GM12878 (cell line): ENCODE results near the gene TMEM217. TPM values are rescaled to one million over a fixed set of nuclear protein-coding genes. Genes with fewer than 3 reads are reported as not detected.

Experiments used
- ASH2L ChIP-seq: fragments of 300-600, 200-600 bp; sonication (generic); IDR thresholded peaks from 2 replicates; pipeline ENCODE4 v1.6.1; 2017; ENCODE audit warnings: low read depth, mild to moderate bottlenecking, borderline replicate concordance
- ETV6 ChIP-seq, 2 experiments: fragments of 450-650 bp in 1 of 2; IDR thresholded peaks in 1 of 2; conservative IDR thresholded peaks in 1 of 2; 2 replicates each; pipeline ENCODE4 v1.6.1; 2014; ENCODE audit warnings: antibody characterized with exemption in 1 of 2, borderline replicate concordance in 1 of 2, low read depth in 1 of 2, mild to moderate bottlenecking in 1 of 2, moderate library complexity in 1 of 2
- HDAC2 ChIP-seq: fragments of 200-600 bp; sonication (generic); IDR thresholded peaks from 2 replicates; pipeline ENCODE4 v1.6.1; 2017
- HDAC6 ChIP-seq: fragments of 200-600 bp; sonication (generic); IDR thresholded peaks from one replicate; pipeline ENCODE4 v1.8.0; 2017; ENCODE audit warnings: antibody characterized with exemption; ENCODE audit not compliant: unreplicated experiment
- KDM1A ChIP-seq: fragments of 200-600 bp; sonication (generic); IDR thresholded peaks from 2 replicates; pipeline ENCODE4 v1.6.1; 2016; ENCODE audit warnings: borderline replicate concordance
- NR2C1 ChIP-seq: fragments of 450-650 bp; IDR thresholded peaks from 2 replicates; pipeline ENCODE4 v1.6.1; 2017; ENCODE audit warnings: antibody characterized with exemption, mild to moderate bottlenecking, moderate library complexity
- STAT1 ChIP-seq: fragments of 450-650 bp; conservative IDR thresholded peaks from 2 replicates; pipeline ENCODE4 v1.6.1; 2014; ENCODE audit warnings: antibody characterized with exemption, mild to moderate bottlenecking
- STAT3 ChIP-seq: IDR thresholded peaks from 2 replicates; pipeline ENCODE4 v1.6.1; 2011; ENCODE audit warnings: low read depth, low read length, improper control_type of control experiment
- SUPT20H ChIP-seq: IDR thresholded peaks from 2 replicates; pipeline ENCODE4 v1.6.1; 2011; ENCODE audit warnings: low read depth, mild to moderate bottlenecking, low read length, moderate library complexity, borderline replicate concordance; ENCODE audit not compliant: control insufficient read depth
- ZBED1 ChIP-seq: IDR thresholded peaks from 2 replicates; pipeline ENCODE4 v1.6.1; 2016; ENCODE audit warnings: borderline replicate concordance
- ZBTB40 ChIP-seq: fragments of 450-650 bp; IDR thresholded peaks from 2 replicates; pipeline ENCODE4 v1.6.1; 2016; ENCODE audit warnings: mild to moderate bottlenecking, moderate library complexity, borderline replicate concordance
- ZNF24 ChIP-seq: fragments of 450-650 bp; IDR thresholded peaks from 2 replicates; pipeline ENCODE4 v1.6.1; 2017; ENCODE audit warnings: antibody characterized with exemption, mild to moderate bottlenecking
- ZNF592 ChIP-seq: fragments of 450-650 bp; IDR thresholded peaks from 2 replicates; pipeline ENCODE4 v1.6.1; 2017; ENCODE audit warnings: mild to moderate bottlenecking, moderate library complexity
- ZNF687 ChIP-seq: fragments of 450-650 bp; IDR thresholded peaks from 2 replicates; pipeline ENCODE4 v1.6.1; 2017; ENCODE audit warnings: mild to moderate bottlenecking, moderate library complexity
- ZSCAN29 ChIP-seq: fragments of 450-650 bp; IDR thresholded peaks from 2 replicates; pipeline ENCODE4 v1.6.1; 2017; ENCODE audit warnings: mild to moderate bottlenecking, moderate library complexity
- polyA plus RNA-seq, 11 experiments: library from polyadenylated mRNA; depleted of rRNA in 4 of 11; unstranded in 6 of 11; stranded (reverse) in 5 of 11; fragments of >200 nt; fragmentation: Nextera tagmentation in 4 of 11; fragmentation: Illumina TruSeq in 1 of 11; extraction: Ambion mirVana in 4 of 11; extraction: Trizol in 1 of 11; gene quantifications; 1 replicate in 1 of 11; 2 replicates in 10 of 11; pipeline versions ENCODE4 v1.2.1 to v1.2.3, GENCODE V29; 2011 to 2016; ENCODE audit warnings: inconsistent platforms in 2 of 11, missing spikeins in 2 of 11, low read depth in 1 of 11
- total RNA-seq, 4 experiments: library from RNA; depleted of rRNA in 3 of 4; stranded (reverse); fragments of >200 nt in 3 of 4; fragmentation: Illumina TruSeq in 1 of 4; extraction: Trizol in 1 of 4; gene quantifications; 2 replicates each; pipeline versions ENCODE4 v1.2.1 to v1.2.3, GENCODE V29; 2013 to 2021

TMEM217 gene
- total and polyA plus RNA-seq, 10 of the 15 experiments (the other 5 are each of a cell fraction or from before 2014, with no cell fraction given): 1.3 to 4.5 (median 2.3) TPM

DNA sequence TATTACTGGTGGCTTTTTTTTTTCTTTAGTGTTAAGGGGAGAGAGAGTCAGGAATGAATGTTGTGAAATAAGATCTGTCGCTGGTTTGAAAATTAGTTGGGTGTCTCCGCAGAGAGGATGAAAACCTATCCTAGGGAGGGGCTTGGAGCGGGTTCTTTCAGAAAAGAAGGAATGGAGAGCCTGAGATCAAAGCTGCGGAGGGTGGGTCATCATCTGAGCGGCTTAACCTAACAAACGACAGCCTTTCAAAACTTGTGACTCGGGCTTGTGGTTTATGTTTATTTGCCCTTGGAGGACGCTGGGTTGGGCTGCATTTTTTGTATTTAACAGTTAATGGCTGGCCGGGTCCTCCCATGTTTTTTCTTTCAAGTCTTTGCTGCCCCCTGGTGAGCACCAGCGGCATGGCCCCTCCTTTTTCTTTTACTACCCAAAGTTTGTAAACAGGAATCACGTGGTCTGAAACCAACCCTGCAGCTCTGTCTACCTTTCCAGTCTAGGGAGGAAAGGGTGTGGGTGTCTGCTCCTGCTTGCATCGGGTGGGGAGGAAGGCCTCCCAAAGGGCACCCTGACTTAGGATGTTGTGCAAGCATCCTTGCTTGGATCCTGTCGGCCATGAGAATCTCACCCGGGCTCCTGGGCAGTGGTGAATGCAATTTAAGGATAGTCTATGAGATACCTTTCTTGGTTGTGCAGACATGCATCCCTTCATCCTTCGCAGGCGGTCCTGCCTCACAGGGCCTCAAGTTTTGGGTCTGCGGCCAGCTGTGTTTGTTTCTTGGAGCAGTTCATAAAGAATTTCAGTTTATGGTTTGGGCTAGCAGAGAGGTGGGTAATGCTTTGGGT, 85.8 kb downstream of the TMEM217 start (continued):
- TF ChIP-seq STAT3 (no peak), ZSCAN29 (no peak), STAT1 (peak; percentile 61; the same call in 1 of the 2 replicates), HDAC6 (no peak), ASH2L (no peak), ZNF592 (0 out of 2 replicates have a peak, but pooled peaks have one; percentile 24), ZBED1 (no peak), ZNF687 (no peak), KDM1A (no peak), NR2C1 (no peak), ZBTB40 (no peak), ETV6 (conservative IDR thresholded peaks at IDR 0.05 in 1 of 2, IDR thresholded peaks at IDR 0.05 in 1 of 2; ENCODE audit: borderline replicate concordance in 1 of 2, low read depth in 1 of 2) (peak in 1 of 2 experiments; percentile 51; a peak in 1 of 4 replicates), SUPT20H (no peak), HDAC2 (no peak), ZNF24 (no peak)
